Thyroid gland (tissue), 4 donors: Measurements from ENCODE around the gene MAP4.

ENCODE experiments used
- POLR2A ChIP-seq, 2 donors: fragments of 450-650 bp; IDR thresholded peaks; one replicate each; pipeline ENCODE4 v1.6.1; 2017; ENCODE audit warnings: antibody characterized with exemption in 2 of 2, mild to moderate bottlenecking in 2 of 2, moderate library complexity in 1 of 2
- TF ChIP-seq, protein P1 (sequence below), 6 experiments: fragments of 200-600 bp in 3 of 6; fragments of 450-650 bp in 3 of 6; sonication (generic) in 3 of 6; IDR thresholded peaks; one replicate each; pipeline ENCODE4 v1.5.1; 2016 to 2019; ENCODE audit warnings: antibody characterized with exemption in 6 of 6, mild to moderate bottlenecking in 2 of 6, inconsistent platforms in 1 of 6, moderate library complexity in 1 of 6

GRCh38 chr3:47867451-47868044, 148.7 kb downstream of the MAP4 start:
- TF ChIP-seq POLR2A (IDR thresholded peaks at IDR 0.05) = no peak
- TF ChIP-seq, protein P1, sequence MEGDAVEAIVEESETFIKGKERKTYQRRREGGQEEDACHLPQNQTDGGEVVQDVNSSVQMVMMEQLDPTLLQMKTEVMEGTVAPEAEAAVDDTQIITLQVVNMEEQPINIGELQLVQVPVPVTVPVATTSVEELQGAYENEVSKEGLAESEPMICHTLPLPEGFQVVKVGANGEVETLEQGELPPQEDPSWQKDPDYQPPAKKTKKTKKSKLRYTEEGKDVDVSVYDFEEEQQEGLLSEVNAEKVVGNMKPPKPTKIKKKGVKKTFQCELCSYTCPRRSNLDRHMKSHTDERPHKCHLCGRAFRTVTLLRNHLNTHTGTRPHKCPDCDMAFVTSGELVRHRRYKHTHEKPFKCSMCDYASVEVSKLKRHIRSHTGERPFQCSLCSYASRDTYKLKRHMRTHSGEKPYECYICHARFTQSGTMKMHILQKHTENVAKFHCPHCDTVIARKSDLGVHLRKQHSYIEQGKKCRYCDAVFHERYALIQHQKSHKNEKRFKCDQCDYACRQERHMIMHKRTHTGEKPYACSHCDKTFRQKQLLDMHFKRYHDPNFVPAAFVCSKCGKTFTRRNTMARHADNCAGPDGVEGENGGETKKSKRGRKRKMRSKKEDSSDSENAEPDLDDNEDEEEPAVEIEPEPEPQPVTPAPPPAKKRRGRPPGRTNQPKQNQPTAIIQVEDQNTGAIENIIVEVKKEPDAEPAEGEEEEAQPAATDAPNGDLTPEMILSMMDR (IDR thresholded peaks at IDR 0.05) = no peak
